ENCODE measurements around the gene ZMYM1.
"Not testable (repeated sequence)": the region's sequence is repeated elsewhere in the genome, so short reads cannot be mapped to it uniquely, and the experiment has no call there.

The ZMYM1 gene

GRCh38 chr1:35080171-35080854 is 1.1 kb downstream of the ZMYM1 start:
- no peak for DNase-seq

- no peak for DNase-seq
Measured at GRCh38 chr1:35085421-35085820, 6.2 kb downstream of the ZMYM1 start.

GRCh38 chr1:35097224-35097623 is 18.0 kb downstream of the ZMYM1 start:
- no peak for DNase-seq

- DNase-seq, result no peak
Measured at GRCh38 chr1:35111106-35111505, 31.9 kb downstream of the ZMYM1 start.

GRCh38 chr1:35112668-35113067 is 33.5 kb downstream of the ZMYM1 start:
- no peak for DNase-seq

GRCh38 chr1:35115459-35116383 is 36.5 kb downstream of the ZMYM1 start:
- no peak for DNase-seq

GRCh38 chr1:35120458-35121133 is 41.4 kb downstream of the ZMYM1 start:
- peak; percentile 55 for DNase-seq

GRCh38 chr1:35122311-35122710 is 43.1 kb downstream of the ZMYM1 start:
- no peak for DNase-seq

- DNase-seq, result no peak
Measured at GRCh38 chr1:35126546-35126945, 47.4 kb downstream of the ZMYM1 start.

GRCh38 chr1:35129080-35129479 is 49.9 kb downstream of the ZMYM1 start:
- DNase-seq, result no peak

- no peak for DNase-seq
Measured at GRCh38 chr1:35136780-35137179, 57.6 kb downstream of the ZMYM1 start.

- DNase-seq, result not testable (repeated sequence)
Measured at GRCh38 chr1:35137590-35137989, 58.4 kb downstream of the ZMYM1 start.

- not testable (repeated sequence) for DNase-seq
Measured at GRCh38 chr1:35142294-35142693, 63.1 kb downstream of the ZMYM1 start.

GRCh38 chr1:35142728-35143127 is 63.5 kb downstream of the ZMYM1 start:
- DNase-seq, result not testable (repeated sequence)

- DNase-seq, result no peak
Measured at GRCh38 chr1:35143737-35144508, 64.7 kb downstream of the ZMYM1 start.

GRCh38 chr1:35145892-35146549 is 66.8 kb downstream of the ZMYM1 start:
- not testable (repeated sequence) for DNase-seq

- no peak for DNase-seq
Measured at GRCh38 chr1:35151220-35151619, 72.0 kb downstream of the ZMYM1 start.

- DNase-seq, result no peak
Measured at GRCh38 chr1:35164893-35165292, 85.7 kb downstream of the ZMYM1 start.
